DMS 273 treated with DMSO at 0.1 percent for 48 hours (cell line): ENCODE measurements around the gene ZBTB42.

Experiments used
- DNase-seq: peaks from one replicate; lab custom pipeline; 2025; lab: John Stamatoyannopoulos, UW

The ZBTB42 gene

GRCh38 chr14:104843442-104844305, 42.8 kb downstream of the ZBTB42 start:
- no peak for DNase-seq

GRCh38 chr14:104844306-104845032, 43.6 kb downstream of the ZBTB42 start:
- no peak for DNase-seq

GRCh38 chr14:104845033-104845666, 44.2 kb downstream of the ZBTB42 start:
- no peak for DNase-seq

GRCh38 chr14:104845834-104846441, 45.0 kb downstream of the ZBTB42 start:
- no peak for DNase-seq

- no peak for DNase-seq
Measured at GRCh38 chr14:104852280-104852663, 51.4 kb downstream of the ZBTB42 start.
